ENCODE data around the gene SLC25A15. TPM values are rescaled to one million over a fixed set of nuclear protein-coding genes. Genes with fewer than 3 reads are reported as not detected.
"Not testable (repeated sequence)": the region's sequence is repeated elsewhere in the genome, so short reads cannot be mapped to it uniquely, and the experiment has no call there.

Gene SLC25A15
- total RNA-seq, 1 donor from 2014 or later = 10.0 TPM

- no peak for DNase-seq (ENCODE audit: extremely low read depth, low read depth, low spot score)
These were observed 8.5 kb upstream of the SLC25A15 start for GRCh38 chr13:40780822-40781401.

- no peak for DNase-seq (ENCODE audit: extremely low read depth, low read depth, low spot score)
These were observed 7.7 kb upstream of the SLC25A15 start for GRCh38 chr13:40781717-40782116.

- DNase-seq (ENCODE audit: extremely low read depth, low read depth, low spot score) = not testable (repeated sequence)
These were observed 6.4 kb upstream of the SLC25A15 start for GRCh38 chr13:40782971-40783370.

- DNase-seq (ENCODE audit: extremely low read depth, low read depth, low spot score) = no peak
These were observed 4.9 kb upstream of the SLC25A15 start for GRCh38 chr13:40784540-40784939.

- DNase-seq (ENCODE audit: extremely low read depth, low read depth, low spot score) = no peak
These were observed 2.8 kb upstream of the SLC25A15 start for GRCh38 chr13:40786568-40786996.

- DNase-seq (ENCODE audit: extremely low read depth, low read depth, low spot score) = no peak
These were observed 2.3 kb upstream of the SLC25A15 start for GRCh38 chr13:40787062-40787461.

GRCh38 chr13:40788540-40789274 lies 704 bp upstream of the SLC25A15 start:
- not testable (repeated sequence) for DNase-seq (ENCODE audit: extremely low read depth, low read depth, low spot score)

GRCh38 chr13:40790154-40790616 lies 774 bp downstream of the SLC25A15 start:
- DNase-seq (ENCODE audit: extremely low read depth, low read depth, low spot score) = no peak

- no peak for DNase-seq (ENCODE audit: extremely low read depth, low read depth, low spot score)
These were observed 3.1 kb downstream of the SLC25A15 start for GRCh38 chr13:40792284-40793051.

GRCh38 chr13:40793339-40793738 lies 3.9 kb downstream of the SLC25A15 start:
- no peak for DNase-seq (ENCODE audit: extremely low read depth, low read depth, low spot score)

GRCh38 chr13:40794414-40795368 lies 5.3 kb downstream of the SLC25A15 start:
- DNase-seq (ENCODE audit: extremely low read depth, low read depth, low spot score) = no peak

GRCh38 chr13:40796649-40797048 lies 7.2 kb downstream of the SLC25A15 start:
- DNase-seq (ENCODE audit: extremely low read depth, low read depth, low spot score) = no peak

GRCh38 chr13:40798380-40798779 lies 9.0 kb downstream of the SLC25A15 start:
- no peak for DNase-seq (ENCODE audit: extremely low read depth, low read depth, low spot score)

GRCh38 chr13:40799508-40799907 lies 10.1 kb downstream of the SLC25A15 start:
- DNase-seq (ENCODE audit: extremely low read depth, low read depth, low spot score) = no peak

GRCh38 chr13:40800559-40800958 lies 11.1 kb downstream of the SLC25A15 start:
- no peak for DNase-seq (ENCODE audit: extremely low read depth, low read depth, low spot score)

- no peak for DNase-seq (ENCODE audit: extremely low read depth, low read depth, low spot score)
These were observed 12.1 kb downstream of the SLC25A15 start for GRCh38 chr13:40801255-40802217.

GRCh38 chr13:40803316-40803715 lies 13.9 kb downstream of the SLC25A15 start:
- no peak for DNase-seq (ENCODE audit: extremely low read depth, low read depth, low spot score)

- DNase-seq (ENCODE audit: extremely low read depth, low read depth, low spot score) = no peak
These were observed 16.8 kb downstream of the SLC25A15 start for GRCh38 chr13:40806241-40806640.

GRCh38 chr13:40809471-40809870 lies 20.1 kb downstream of the SLC25A15 start:
- no peak for DNase-seq (ENCODE audit: extremely low read depth, low read depth, low spot score)
